ENCODE data around the gene TINAG.

TINAG gene

GRCh38 chr6:54282186-54282585 is 26.1 kb upstream of the TINAG start:
- H3K4me1 ChIP-seq (ENCODE audit: insufficient read depth, poor library complexity, severe bottlenecking): peaks cover 17% of the 10 kb centered on the region
- no peaks in the 10 kb centered on the region for H3K36me3 ChIP-seq (ENCODE audit: low read depth)
- DNase-seq (ENCODE audit: low spot score) (no peak), ATAC-seq (ENCODE audit: low read depth) (peak; percentile 94)
- peak overlapping the region; percentile 93 for H3K27ac ChIP-seq (ENCODE audit: poor library complexity, severe bottlenecking)
- no peaks in the 10 kb centered on the region for H3K27me3 ChIP-seq (ENCODE audit: insufficient read depth, poor library complexity, severe bottlenecking)
- H3K9me3 ChIP-seq (ENCODE audit: severe bottlenecking): no peaks in the 10 kb centered on the region
- TF ChIP-seq CTCF (IDR thresholded peaks at IDR 0.05; ENCODE audit: poor library complexity, severe bottlenecking): no peak
- no peak overlapping the region for H3K4me3 ChIP-seq (ENCODE audit: severe bottlenecking)

- no peak for TF ChIP-seq CTCF (IDR thresholded peaks at IDR 0.05; ENCODE audit: poor library complexity, severe bottlenecking)
- H3K27ac ChIP-seq (ENCODE audit: poor library complexity, severe bottlenecking): peak overlapping the region; percentile 93
- H3K9me3 ChIP-seq (ENCODE audit: severe bottlenecking): no peaks in the 10 kb centered on the region
- ATAC-seq (ENCODE audit: low read depth): no peak
- H3K4me1 ChIP-seq (ENCODE audit: insufficient read depth, poor library complexity, severe bottlenecking): peaks cover 17% of the 10 kb centered on the region
- H3K27me3 ChIP-seq (ENCODE audit: insufficient read depth, poor library complexity, severe bottlenecking): no peaks in the 10 kb centered on the region
- H3K36me3 ChIP-seq (ENCODE audit: low read depth): no peaks in the 10 kb centered on the region
- H3K4me3 ChIP-seq (ENCODE audit: severe bottlenecking): no peak overlapping the region
- no peak for DNase-seq (ENCODE audit: low spot score)
These were observed 23.9 kb upstream of the TINAG start for GRCh38 chr6:54284161-54284860.

- Histone ChIP-seq H3K36me3 (ENCODE audit: low read depth) (no peaks in the 10 kb centered on the region), H3K27ac (ENCODE audit: poor library complexity, severe bottlenecking) (peak overlapping the region; percentile 18), H3K4me3 (ENCODE audit: severe bottlenecking) (no peak overlapping the region), H3K4me1 (ENCODE audit: insufficient read depth, poor library complexity, severe bottlenecking) (peaks cover 17% of the 10 kb centered on the region), H3K9me3 (ENCODE audit: severe bottlenecking) (no peaks in the 10 kb centered on the region), H3K27me3 (ENCODE audit: insufficient read depth, poor library complexity, severe bottlenecking) (no peaks in the 10 kb centered on the region)
- no peak for DNase-seq (ENCODE audit: low spot score)
- ATAC-seq (ENCODE audit: low read depth): no peak
- no peak for TF ChIP-seq CTCF (IDR thresholded peaks at IDR 0.05; ENCODE audit: poor library complexity, severe bottlenecking)
These were observed 22.6 kb upstream of the TINAG start for GRCh38 chr6:54285595-54285994.

- DNase-seq (ENCODE audit: low spot score) (no peak), ATAC-seq (ENCODE audit: low read depth) (peak; percentile 29; the same call in 2 of the 3 replicates)
- Histone ChIP-seq H3K27ac (ENCODE audit: poor library complexity, severe bottlenecking) (peak overlapping the region; percentile 18), H3K36me3 (ENCODE audit: low read depth) (no peaks in the 10 kb centered on the region), H3K4me1 (ENCODE audit: insufficient read depth, poor library complexity, severe bottlenecking) (peaks cover 23% of the 10 kb centered on the region), H3K4me3 (ENCODE audit: severe bottlenecking) (no peak overlapping the region), H3K27me3 (ENCODE audit: insufficient read depth, poor library complexity, severe bottlenecking) (no peaks in the 10 kb centered on the region), H3K9me3 (ENCODE audit: severe bottlenecking) (no peaks in the 10 kb centered on the region)
- no peak for TF ChIP-seq CTCF (IDR thresholded peaks at IDR 0.05; ENCODE audit: poor library complexity, severe bottlenecking)
These were observed 22.1 kb upstream of the TINAG start for GRCh38 chr6:54286141-54286540.

- no peak overlapping the region for H3K4me3 ChIP-seq (ENCODE audit: severe bottlenecking)
- no peaks in the 10 kb centered on the region for H3K9me3 ChIP-seq (ENCODE audit: severe bottlenecking)
- DNase-seq (ENCODE audit: low spot score) (no peak), ATAC-seq (ENCODE audit: low read depth) (no peak)
- H3K27me3 ChIP-seq (ENCODE audit: insufficient read depth, poor library complexity, severe bottlenecking): no peaks in the 10 kb centered on the region
- H3K4me1 ChIP-seq (ENCODE audit: insufficient read depth, poor library complexity, severe bottlenecking): peaks cover 20% of the 10 kb centered on the region
- no peak for TF ChIP-seq CTCF (IDR thresholded peaks at IDR 0.05; ENCODE audit: poor library complexity, severe bottlenecking)
- no peak overlapping the region for H3K27ac ChIP-seq (ENCODE audit: poor library complexity, severe bottlenecking)
- no peaks in the 10 kb centered on the region for H3K36me3 ChIP-seq (ENCODE audit: low read depth)
These were observed 19.8 kb upstream of the TINAG start for GRCh38 chr6:54288474-54288873.

Data from RWPE2 (cell line).